GM04504 (cell line): ENCODE results near the gene KCNIP3.
"Not testable (repeated sequence)": the region's sequence is repeated elsewhere in the genome, so short reads cannot be mapped to it uniquely, and the experiment has no call there.

Source experiments
- DNase-seq: peaks from one replicate; pipeline ENCODE4 v3.0.0-alpha.2; 2012; ENCODE audit warnings: low read depth

Gene KCNIP3

GRCh38 chr2:95383635-95384027, 86.5 kb downstream of the KCNIP3 start:
- no peak for DNase-seq

- no peak for DNase-seq
These were observed 87.9 kb downstream of the KCNIP3 start for GRCh38 chr2:95384854-95385569.

GRCh38 chr2:95385570-95385984, 88.4 kb downstream of the KCNIP3 start:
- DNase-seq: no peak

- DNase-seq: no peak
These were observed 88.9 kb downstream of the KCNIP3 start for GRCh38 chr2:95386031-95386430.

GRCh38 chr2:95387358-95387757, 90.2 kb downstream of the KCNIP3 start:
- DNase-seq: no peak

GRCh38 chr2:95388091-95388692, 91.0 kb downstream of the KCNIP3 start:
- no peak for DNase-seq

GRCh38 chr2:95388856-95389244, 91.7 kb downstream of the KCNIP3 start:
- DNase-seq: no peak

GRCh38 chr2:95389245-95390119, 92.3 kb downstream of the KCNIP3 start:
- peak; percentile 25 for DNase-seq

- no peak for DNase-seq
These were observed 93.2 kb downstream of the KCNIP3 start for GRCh38 chr2:95390272-95390880.

GRCh38 chr2:95390881-95391321, 93.8 kb downstream of the KCNIP3 start:
- DNase-seq: no peak

- DNase-seq: no peak
These were observed 94.6 kb downstream of the KCNIP3 start for GRCh38 chr2:95391641-95392310.

- DNase-seq: no peak
These were observed 95.2 kb downstream of the KCNIP3 start for GRCh38 chr2:95392320-95392719.

- DNase-seq: no peak
These were observed 95.7 kb downstream of the KCNIP3 start for GRCh38 chr2:95392730-95393455.

- DNase-seq: no peak
These were observed 96.8 kb downstream of the KCNIP3 start for GRCh38 chr2:95393901-95394300.

- DNase-seq: no peak
These were observed 101.9 kb downstream of the KCNIP3 start for GRCh38 chr2:95399061-95399460.

GRCh38 chr2:95401480-95401879, 104.3 kb downstream of the KCNIP3 start:
- DNase-seq: no peak

GRCh38 chr2:95402004-95402369, 104.8 kb downstream of the KCNIP3 start:
- not testable (repeated sequence) for DNase-seq

- DNase-seq: peak; percentile 79
These were observed 105.4 kb downstream of the KCNIP3 start, which contains the start of gene FAHD2A for GRCh38 chr2:95402370-95403203. TSS of gene FAHD2A (plus strand) at chr2:95402708. CDS start at chr2:95405559, 2,851 bp downstream.

GRCh38 chr2:95403204-95403721, 106.1 kb downstream of the KCNIP3 start:
- not testable (repeated sequence) for DNase-seq

- DNase-seq: not testable (repeated sequence)
These were observed 106.7 kb downstream of the KCNIP3 start for GRCh38 chr2:95403824-95404223.
